HepG2 (cell line): ENCODE results near the gene DAB1. TPM values are rescaled to one million over a fixed set of nuclear protein-coding genes. Genes with fewer than 3 reads are reported as not detected.
A peak's percentile ranks its signal among the peaks of the same experiment; 100 is the strongest.

Experiments used
- GATA4 ChIP-seq: sonication (generic); IDR thresholded peaks from 2 replicates; pipeline ENCODE4 v1.6.1; 2016; ENCODE audit warnings: antibody characterized with exemption, low read depth, borderline replicate concordance
- GFI1 ChIP-seq: sonication (generic); formaldehyde crosslinking; IDR thresholded peaks from 2 replicates; pipeline ENCODE4 v1.5.0; 2020; ENCODE audit warnings: missing genetic modification reagents, mild to moderate bottlenecking, borderline replicate concordance
- HNF4G ChIP-seq, 2 experiments: sonication (generic) in 1 of 2; formaldehyde crosslinking in 1 of 2; IDR thresholded peaks; 2 replicates each; pipeline versions ENCODE4 v1.4.0 to v1.6.1; 2011 to 2020; ENCODE audit warnings: borderline replicate concordance in 2 of 2, low read depth in 2 of 2, mild to moderate bottlenecking in 2 of 2, low read length in 1 of 2, missing genetic modification reagents in 1 of 2, moderate library complexity in 1 of 2
- ISL2 ChIP-seq: sonication (generic); formaldehyde crosslinking; IDR thresholded peaks from 2 replicates; pipeline ENCODE4 v1.5.0; 2020; ENCODE audit warnings: missing genetic modification reagents
- KMT2A ChIP-seq: sonication (generic); formaldehyde crosslinking; IDR thresholded peaks from 2 replicates; pipeline ENCODE4 v1.4.0; 2020; ENCODE audit warnings: missing genetic modification reagents
- MTA1 ChIP-seq: sonication (generic); formaldehyde crosslinking; IDR thresholded peaks from 2 replicates; pipeline ENCODE4 v1.4.0; 2020; ENCODE audit warnings: missing genetic modification reagents, mild to moderate bottlenecking, borderline replicate concordance
- NKX3-1 ChIP-seq: sonication (generic); formaldehyde crosslinking; IDR thresholded peaks from 2 replicates; pipeline ENCODE4 v1.5.0; 2020; ENCODE audit warnings: missing genetic modification reagents
- SNRNP70 ChIP-seq: fragments of 200-400 bp; formaldehyde crosslinking; IDR thresholded peaks from 2 replicates; pipeline ENCODE4 v1.6.1; 2017; ENCODE audit warnings: mild to moderate bottlenecking, low read depth, low read length, moderate library complexity
- SRSF9 ChIP-seq: fragments of 200-400 bp; formaldehyde crosslinking; IDR thresholded peaks from 2 replicates; pipeline ENCODE4 v1.6.1; 2018; ENCODE audit warnings: borderline replicate concordance, mild to moderate bottlenecking, low read depth, low read length; ENCODE audit not compliant: insufficient read depth, poor library complexity, severe bottlenecking
- TBX2 ChIP-seq: sonication (generic); formaldehyde crosslinking; IDR thresholded peaks from 2 replicates; pipeline ENCODE4 v1.5.0; 2020; ENCODE audit warnings: missing genetic modification reagents, mild to moderate bottlenecking, borderline replicate concordance
- ZBTB8A ChIP-seq: sonication (generic); formaldehyde crosslinking; IDR thresholded peaks from 2 replicates; pipeline ENCODE4 v1.4.0; 2020; ENCODE audit warnings: mild to moderate bottlenecking, low read depth, missing genetic modification reagents, borderline replicate concordance
- ZNF460 ChIP-seq: sonication (generic); formaldehyde crosslinking; IDR thresholded peaks from 2 replicates; pipeline ENCODE4 v1.5.1; 2020; ENCODE audit warnings: missing genetic modification reagents, mild to moderate bottlenecking, borderline replicate concordance
- ZNF564 ChIP-seq: sonication (generic); formaldehyde crosslinking; IDR thresholded peaks from 2 replicates; pipeline ENCODE4 v1.8.1; 2023; ENCODE audit warnings: mild to moderate bottlenecking, missing genetic modification reagents
- ZNF703 ChIP-seq: sonication (generic); formaldehyde crosslinking; IDR thresholded peaks from 2 replicates; pipeline ENCODE4 v1.5.1; 2020; ENCODE audit warnings: missing genetic modification reagents, mild to moderate bottlenecking, moderate library complexity, borderline replicate concordance
- ZNF891 ChIP-seq: sonication (generic); formaldehyde crosslinking; IDR thresholded peaks from 2 replicates; pipeline ENCODE4 v1.5.0; 2020; ENCODE audit warnings: mild to moderate bottlenecking, missing genetic modification reagents
- ZSCAN9 ChIP-seq: IDR thresholded peaks from 2 replicates; pipeline ENCODE4 v1.6.1; 2016; ENCODE audit warnings: borderline replicate concordance
- polyA plus RNA-seq, 8 experiments: library from polyadenylated mRNA; depleted of rRNA in 3 of 8; stranded (reverse) in 7 of 8; unstranded in 1 of 8; fragments of >200 nt; fragmentation: Illumina TruSeq in 4 of 8; extraction: Trizol in 4 of 8; gene quantifications; 2 replicates each; pipeline versions ENCODE4 v1.2.1 to v1.2.3, GENCODE V29; 2011 to 2016; ENCODE audit warnings: low read depth in 4 of 8, missing spikeins in 1 of 8, mixed read lengths in 1 of 8; ENCODE audit not compliant: insufficient read depth in 1 of 8
- total RNA-seq, 5 experiments: library from RNA; depleted of rRNA; stranded (reverse); fragments of >200 nt; fragmentation: Illumina TruSeq; extraction: Trizol; gene quantifications; 2 replicates each; pipeline ENCODE4 v1.2.3, GENCODE V29; 2016; ENCODE audit warnings: low read depth in 1 of 5
- TF ChIP-seq, protein P1 (sequence below): IDR thresholded peaks from 2 replicates; pipeline ENCODE4 v1.6.1; 2018; ENCODE audit warnings: missing genetic modification reagents
- TF ChIP-seq, protein P2 (sequence below): IDR thresholded peaks from 2 replicates; pipeline ENCODE4 v1.6.1; 2016; ENCODE audit warnings: control low read depth
- TF ChIP-seq, protein P3 (sequence below): IDR thresholded peaks from 2 replicates; pipeline ENCODE4 v1.6.1; 2016; ENCODE audit warnings: missing genetic modification reagents, missing compliant biosample characterization
- TF ChIP-seq, protein P4 (sequence below): sonication (generic); formaldehyde crosslinking; IDR thresholded peaks from 2 replicates; pipeline ENCODE4 v1.4.0; 2020; ENCODE audit warnings: mild to moderate bottlenecking, missing genetic modification reagents
- TF ChIP-seq, protein P5 (sequence below): sonication (generic); formaldehyde crosslinking; IDR thresholded peaks from 2 replicates; pipeline ENCODE4 v1.4.0; 2020; ENCODE audit warnings: missing genetic modification reagents, mild to moderate bottlenecking, borderline replicate concordance
- TF ChIP-seq, protein P6 (sequence below): sonication (generic); formaldehyde crosslinking; IDR thresholded peaks from 2 replicates; pipeline ENCODE4 v1.4.0; 2020; ENCODE audit warnings: missing genetic modification reagents

Gene DAB1
- total and polyA plus RNA-seq, 2 of the 13 experiments (the other 11 are each of a cell fraction or from before 2014, with no cell fraction given) = 0.04 to 0.13 TPM

DNA sequence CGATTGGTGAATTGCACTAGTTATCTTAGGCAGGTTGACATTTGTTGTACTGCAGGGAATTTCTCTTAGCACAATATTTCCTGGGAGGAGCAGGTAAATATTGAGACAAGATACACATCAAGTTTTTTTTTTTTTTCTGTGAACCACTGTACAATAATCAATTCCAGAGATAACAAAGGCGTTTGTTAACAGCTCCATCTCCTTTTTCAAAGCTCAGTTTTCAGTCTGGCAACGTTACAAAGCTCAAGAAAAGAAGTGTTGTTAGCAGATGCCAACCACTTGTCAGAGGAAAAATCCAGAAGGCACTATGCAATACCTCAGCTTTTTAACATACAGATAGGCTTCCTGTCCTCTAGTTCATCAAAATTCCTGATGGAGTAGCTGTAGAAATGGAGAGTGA, 40.9 kb upstream of the DAB1 start (continued):
- TF ChIP-seq, protein P1, sequence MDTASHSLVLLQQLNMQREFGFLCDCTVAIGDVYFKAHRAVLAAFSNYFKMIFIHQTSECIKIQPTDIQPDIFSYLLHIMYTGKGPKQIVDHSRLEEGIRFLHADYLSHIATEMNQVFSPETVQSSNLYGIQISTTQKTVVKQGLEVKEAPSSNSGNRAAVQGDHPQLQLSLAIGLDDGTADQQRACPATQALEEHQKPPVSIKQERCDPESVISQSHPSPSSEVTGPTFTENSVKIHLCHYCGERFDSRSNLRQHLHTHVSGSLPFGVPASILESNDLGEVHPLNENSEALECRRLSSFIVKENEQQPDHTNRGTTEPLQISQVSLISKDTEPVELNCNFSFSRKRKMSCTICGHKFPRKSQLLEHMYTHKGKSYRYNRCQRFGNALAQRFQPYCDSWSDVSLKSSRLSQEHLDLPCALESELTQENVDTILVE (CRISPR knock-in tag) = peak; percentile 33; the same call in 1 of the 2 replicates
- TF ChIP-seq, protein P2, sequence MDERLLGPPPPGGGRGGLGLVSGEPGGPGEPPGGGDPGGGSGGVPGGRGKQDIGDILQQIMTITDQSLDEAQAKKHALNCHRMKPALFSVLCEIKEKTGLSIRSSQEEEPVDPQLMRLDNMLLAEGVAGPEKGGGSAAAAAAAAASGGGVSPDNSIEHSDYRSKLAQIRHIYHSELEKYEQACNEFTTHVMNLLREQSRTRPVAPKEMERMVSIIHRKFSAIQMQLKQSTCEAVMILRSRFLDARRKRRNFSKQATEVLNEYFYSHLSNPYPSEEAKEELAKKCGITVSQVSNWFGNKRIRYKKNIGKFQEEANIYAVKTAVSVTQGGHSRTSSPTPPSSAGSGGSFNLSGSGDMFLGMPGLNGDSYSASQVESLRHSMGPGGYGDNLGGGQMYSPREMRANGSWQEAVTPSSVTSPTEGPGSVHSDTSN (CRISPR knock-in tag) = no peak
- TF ChIP-seq, protein P3, sequence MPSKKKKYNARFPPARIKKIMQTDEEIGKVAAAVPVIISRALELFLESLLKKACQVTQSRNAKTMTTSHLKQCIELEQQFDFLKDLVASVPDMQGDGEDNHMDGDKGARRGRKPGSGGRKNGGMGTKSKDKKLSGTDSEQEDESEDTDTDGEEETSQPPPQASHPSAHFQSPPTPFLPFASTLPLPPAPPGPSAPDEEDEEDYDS = peak; percentile 13; the same call in 1 of the 2 replicates
- TF ChIP-seq GFI1 (CRISPR knock-in tag) (peak; percentile 83; the same call in 1 of the 2 replicates), ZNF564 (CRISPR knock-in tag) (no peak), ZNF460 (CRISPR knock-in tag) (no peak), GATA4 (peak; percentile 93), SNRNP70 (no peak), ZNF891 (CRISPR knock-in tag) (no peak), ISL2 (CRISPR knock-in tag) (peak; percentile 95), ZSCAN9 (no peak), MTA1 (no peak), ZBTB8A (CRISPR knock-in tag) (no peak), ZNF703 (CRISPR knock-in tag) (no peak), TBX2 (CRISPR knock-in tag) (peak; percentile 91), NKX3-1 (CRISPR knock-in tag) (0 out of 2 replicates have a peak, but pooled peaks have one; percentile 41), HNF4G (IDR thresholded peaks at IDR 0.05; ENCODE audit: borderline replicate concordance, low read depth, low read length) (peak; percentile 29; the same call in 1 of the 2 replicates), HNF4G (CRISPR knock-in tag; IDR thresholded peaks at IDR 0.05; ENCODE audit: borderline replicate concordance, low read depth) (no peak), SRSF9 (no peak), KMT2A (CRISPR knock-in tag) (no peak)
- TF ChIP-seq, protein P4, sequence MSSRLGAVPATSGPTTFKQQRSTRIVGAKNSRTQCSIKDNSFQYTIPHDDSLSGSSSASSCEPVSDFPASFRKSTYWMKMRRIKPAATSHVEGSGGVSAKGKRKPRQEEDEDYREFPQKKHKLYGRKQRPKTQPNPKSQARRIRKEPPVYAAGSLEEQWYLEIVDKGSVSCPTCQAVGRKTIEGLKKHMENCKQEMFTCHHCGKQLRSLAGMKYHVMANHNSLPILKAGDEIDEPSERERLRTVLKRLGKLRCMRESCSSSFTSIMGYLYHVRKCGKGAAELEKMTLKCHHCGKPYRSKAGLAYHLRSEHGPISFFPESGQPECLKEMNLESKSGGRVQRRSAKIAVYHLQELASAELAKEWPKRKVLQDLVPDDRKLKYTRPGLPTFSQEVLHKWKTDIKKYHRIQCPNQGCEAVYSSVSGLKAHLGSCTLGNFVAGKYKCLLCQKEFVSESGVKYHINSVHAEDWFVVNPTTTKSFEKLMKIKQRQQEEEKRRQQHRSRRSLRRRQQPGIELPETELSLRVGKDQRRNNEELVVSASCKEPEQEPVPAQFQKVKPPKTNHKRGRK (CRISPR knock-in tag) = no peak
- TF ChIP-seq, protein P5, sequence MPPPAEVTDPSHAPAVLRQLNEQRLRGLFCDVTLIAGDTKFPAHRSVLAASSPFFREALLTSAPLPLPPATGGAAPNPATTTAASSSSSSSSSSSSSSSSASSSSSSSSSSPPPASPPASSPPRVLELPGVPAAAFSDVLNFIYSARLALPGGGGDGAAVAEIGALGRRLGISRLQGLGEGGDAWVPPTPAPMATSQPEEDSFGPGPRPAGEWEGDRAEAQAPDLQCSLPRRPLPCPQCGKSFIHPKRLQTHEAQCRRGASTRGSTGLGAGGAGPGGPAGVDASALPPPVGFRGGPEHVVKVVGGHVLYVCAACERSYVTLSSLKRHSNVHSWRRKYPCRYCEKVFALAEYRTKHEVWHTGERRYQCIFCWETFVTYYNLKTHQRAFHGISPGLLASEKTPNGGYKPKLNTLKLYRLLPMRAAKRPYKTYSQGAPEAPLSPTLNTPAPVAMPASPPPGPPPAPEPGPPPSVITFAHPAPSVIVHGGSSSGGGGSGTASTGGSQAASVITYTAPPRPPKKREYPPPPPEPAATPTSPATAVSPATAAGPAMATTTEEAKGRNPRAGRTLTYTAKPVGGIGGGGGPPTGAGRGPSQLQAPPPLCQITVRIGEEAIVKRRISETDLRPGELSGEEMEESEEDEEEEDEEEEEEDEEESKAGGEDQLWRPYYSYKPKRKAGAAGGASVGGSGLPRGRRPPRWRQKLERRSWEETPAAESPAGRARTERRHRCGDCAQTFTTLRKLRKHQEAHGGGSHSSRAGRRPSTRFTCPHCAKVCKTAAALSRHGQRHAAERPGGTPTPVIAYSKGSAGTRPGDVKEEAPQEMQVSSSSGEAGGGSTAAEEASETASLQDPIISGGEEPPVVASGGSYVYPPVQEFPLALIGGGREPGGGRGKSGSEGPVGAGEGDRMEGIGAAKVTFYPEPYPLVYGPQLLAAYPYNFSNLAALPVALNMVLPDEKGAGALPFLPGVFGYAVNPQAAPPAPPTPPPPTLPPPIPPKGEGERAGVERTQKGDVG = no peak
- TF ChIP-seq, protein P6, sequence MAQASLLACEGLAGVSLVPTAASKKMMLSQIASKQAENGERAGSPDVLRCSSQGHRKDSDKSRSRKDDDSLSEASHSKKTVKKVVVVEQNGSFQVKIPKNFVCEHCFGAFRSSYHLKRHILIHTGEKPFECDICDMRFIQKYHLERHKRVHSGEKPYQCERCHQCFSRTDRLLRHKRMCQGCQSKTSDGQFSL (CRISPR knock-in tag) = no peak
